ENCODE results near the gene CNST.
"Not testable (repeated sequence)": the region's sequence is repeated elsewhere in the genome, so short reads cannot be mapped to it uniquely, and the experiment has no call there.

CNST gene

DNA sequence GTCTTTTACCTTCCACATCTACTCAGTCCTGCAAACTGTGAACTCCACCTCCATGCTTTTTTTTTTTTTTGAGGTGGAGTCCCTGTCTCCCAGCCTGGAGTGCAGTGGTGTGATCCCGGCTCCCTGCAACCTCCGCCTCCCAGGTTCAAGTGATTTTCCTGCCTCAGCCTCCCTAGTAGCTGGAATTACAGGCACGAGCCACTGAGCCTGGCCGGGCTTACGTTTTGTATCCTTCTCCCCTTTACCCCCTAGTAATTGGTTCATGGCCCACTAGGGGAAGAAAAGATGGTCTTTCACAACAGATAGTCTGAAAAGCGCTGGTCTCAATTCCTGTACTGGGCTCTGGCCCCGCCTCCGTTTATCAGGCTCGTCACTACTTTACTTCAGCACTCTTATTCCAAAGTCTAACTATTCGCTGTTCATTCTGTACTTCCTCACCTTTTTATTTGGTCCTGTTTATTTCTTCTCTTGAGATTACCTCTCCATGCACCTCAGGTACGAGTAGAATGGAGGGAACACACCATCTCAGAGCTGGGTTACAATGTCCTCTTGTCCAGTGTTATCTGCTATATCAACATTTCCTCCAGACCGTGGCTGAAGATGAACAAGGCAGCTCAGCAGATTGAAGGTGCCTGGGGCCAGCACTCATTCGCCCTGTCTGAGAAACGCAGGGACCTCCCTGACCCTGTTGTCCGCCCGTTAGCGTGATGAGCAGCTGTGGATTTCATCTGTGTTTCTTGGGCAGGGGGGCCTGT, 16.2 kb downstream of the CNST start:
- TF ChIP-seq, protein P1, sequence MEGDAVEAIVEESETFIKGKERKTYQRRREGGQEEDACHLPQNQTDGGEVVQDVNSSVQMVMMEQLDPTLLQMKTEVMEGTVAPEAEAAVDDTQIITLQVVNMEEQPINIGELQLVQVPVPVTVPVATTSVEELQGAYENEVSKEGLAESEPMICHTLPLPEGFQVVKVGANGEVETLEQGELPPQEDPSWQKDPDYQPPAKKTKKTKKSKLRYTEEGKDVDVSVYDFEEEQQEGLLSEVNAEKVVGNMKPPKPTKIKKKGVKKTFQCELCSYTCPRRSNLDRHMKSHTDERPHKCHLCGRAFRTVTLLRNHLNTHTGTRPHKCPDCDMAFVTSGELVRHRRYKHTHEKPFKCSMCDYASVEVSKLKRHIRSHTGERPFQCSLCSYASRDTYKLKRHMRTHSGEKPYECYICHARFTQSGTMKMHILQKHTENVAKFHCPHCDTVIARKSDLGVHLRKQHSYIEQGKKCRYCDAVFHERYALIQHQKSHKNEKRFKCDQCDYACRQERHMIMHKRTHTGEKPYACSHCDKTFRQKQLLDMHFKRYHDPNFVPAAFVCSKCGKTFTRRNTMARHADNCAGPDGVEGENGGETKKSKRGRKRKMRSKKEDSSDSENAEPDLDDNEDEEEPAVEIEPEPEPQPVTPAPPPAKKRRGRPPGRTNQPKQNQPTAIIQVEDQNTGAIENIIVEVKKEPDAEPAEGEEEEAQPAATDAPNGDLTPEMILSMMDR (IDR thresholded peaks at IDR 0.05; ENCODE audit: low read depth, low read length) = no peak
- in situ Hi-C loops (cut with HindIII; ENCODE audit: low sequenced_read_pairs) = no loop called here
- H3K4me3 ChIP-seq (ENCODE audit: low read depth, low read length) = no peak overlapping the region
- DNase-seq (ENCODE audit: low read depth, low spot score) = no peak

DNA sequence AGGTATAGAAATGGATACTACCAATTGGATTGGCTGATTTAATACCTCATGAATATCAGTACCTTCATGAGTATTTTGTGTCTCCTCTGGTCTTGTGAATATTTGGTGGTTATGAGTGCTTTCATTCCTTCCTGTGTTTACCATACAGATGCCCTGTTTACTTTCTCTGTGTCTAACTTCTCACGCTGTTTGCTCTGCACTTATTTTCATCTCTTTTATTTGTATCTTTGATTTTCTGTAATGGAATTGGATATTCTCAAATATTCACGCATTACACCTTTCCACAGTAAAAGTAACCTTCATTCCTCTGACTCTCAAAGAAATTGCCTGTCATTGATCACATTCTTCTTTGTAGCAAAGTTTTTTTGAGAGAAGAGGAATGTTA, 16.8 kb downstream of the CNST start:
- DNase-seq (ENCODE audit: low read depth, low spot score) = no peak
- in situ Hi-C loops (cut with HindIII; ENCODE audit: low sequenced_read_pairs) = no loop called here
- TF ChIP-seq, protein P1 (IDR thresholded peaks at IDR 0.05; ENCODE audit: low read depth, low read length) = no peak
- H3K4me3 ChIP-seq (ENCODE audit: low read depth, low read length) = no peak overlapping the region

DNA sequence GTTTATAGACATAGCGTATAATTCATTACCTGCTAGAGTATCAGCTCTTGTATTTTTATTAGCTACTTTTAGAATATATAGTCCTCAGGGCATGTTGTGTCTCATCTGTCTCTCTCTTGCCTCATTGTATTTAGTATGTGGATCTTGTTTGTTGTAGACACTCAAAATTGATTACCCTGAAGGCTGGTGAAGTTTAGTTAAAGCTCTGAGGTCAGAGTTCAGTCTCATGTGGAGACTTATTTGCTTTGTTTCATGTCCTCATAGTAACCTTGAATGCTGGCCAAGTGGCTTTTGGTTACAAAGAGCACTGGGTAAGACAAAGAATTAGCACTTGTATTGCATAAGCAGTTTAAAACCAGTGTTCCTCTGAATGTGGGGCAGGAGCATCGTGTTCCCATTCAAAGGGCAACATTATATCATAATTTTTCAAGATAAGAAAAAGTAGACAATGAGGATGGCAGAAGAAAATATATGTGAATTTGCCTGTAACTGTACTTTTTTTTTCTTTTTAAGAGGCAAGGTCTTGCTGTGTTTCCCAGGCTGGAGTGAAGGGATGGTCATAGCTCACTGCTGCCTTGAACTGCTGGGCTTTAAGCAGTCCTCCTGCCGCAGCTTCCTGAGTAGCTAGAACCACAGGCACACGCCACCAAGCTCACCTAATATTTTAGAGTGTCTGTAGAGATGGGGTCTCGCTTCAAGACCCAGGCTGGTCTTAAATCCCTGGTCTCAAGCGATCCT, 17.4 kb downstream of the CNST start:
- DNase-seq (ENCODE audit: low read depth, low spot score) = peak; percentile 61
- TF ChIP-seq, protein P1 (IDR thresholded peaks at IDR 0.05; ENCODE audit: low read depth, low read length) = no peak
- in situ Hi-C loops (cut with HindIII; ENCODE audit: low sequenced_read_pairs) = no loop called here
- H3K4me3 ChIP-seq (ENCODE audit: low read depth, low read length) = no peak overlapping the region

DNA sequence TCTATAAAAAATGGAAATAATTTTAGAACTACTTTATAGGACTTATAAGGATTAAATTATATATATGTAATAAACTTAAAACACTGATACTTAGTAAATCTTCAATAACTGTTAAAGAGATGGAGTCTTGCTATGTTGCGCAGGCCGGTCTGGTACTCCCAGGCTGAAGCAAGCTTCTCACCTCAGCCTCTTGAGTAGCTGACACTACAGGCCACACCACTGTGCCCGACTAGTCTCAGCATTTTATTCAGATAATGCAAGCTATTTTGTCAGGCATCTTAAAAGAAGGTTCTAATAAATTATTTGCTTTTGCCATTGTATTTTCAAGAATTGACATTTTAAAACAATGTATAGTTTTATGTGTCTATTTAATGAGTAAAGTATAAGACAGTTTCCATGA, 20.8 kb downstream of the CNST start:
- in situ Hi-C loops (cut with HindIII; ENCODE audit: low sequenced_read_pairs) = no loop called here
- no peak for DNase-seq (ENCODE audit: low read depth, low spot score)
- TF ChIP-seq, protein P1 (IDR thresholded peaks at IDR 0.05; ENCODE audit: low read depth, low read length) = no peak

GRCh38 chr1:246587606-246588005, 21.4 kb downstream of the CNST start:
- TF ChIP-seq, protein P1 (IDR thresholded peaks at IDR 0.05; ENCODE audit: low read depth, low read length) = no peak
- in situ Hi-C loops (cut with HindIII; ENCODE audit: low sequenced_read_pairs) = no loop called here
- DNase-seq (ENCODE audit: low read depth, low spot score) = no peak
- H3K4me3 ChIP-seq (ENCODE audit: low read depth, low read length) = no peak overlapping the region

More for the DNA sequence above, 20.8 kb downstream of the CNST start:
- H3K4me3 ChIP-seq (ENCODE audit: low read depth, low read length) = no peak overlapping the region

DNA sequence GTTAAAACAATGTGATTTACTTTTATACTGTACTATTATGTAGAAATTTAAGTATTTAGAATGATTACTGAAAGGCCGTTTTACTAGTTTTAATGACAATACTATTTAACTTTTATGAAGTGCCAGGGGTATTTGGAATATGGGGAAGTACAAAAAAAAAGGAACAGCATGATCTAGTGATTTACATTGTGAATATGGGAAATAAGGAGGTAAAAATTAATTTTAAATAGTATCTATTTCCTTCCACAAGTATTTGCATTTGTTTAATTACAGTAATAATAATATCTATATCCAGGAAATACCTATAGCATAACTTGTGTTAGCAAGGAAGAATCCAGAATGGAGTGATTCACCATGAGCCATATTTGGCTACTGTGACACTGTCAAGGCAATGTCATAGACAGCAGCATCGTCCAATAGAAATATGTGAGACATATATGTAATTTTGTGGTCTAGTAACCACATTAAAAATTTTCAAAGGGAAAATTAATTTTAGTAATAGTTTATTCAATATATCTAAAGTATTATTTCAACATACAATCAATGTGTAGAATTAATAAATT, 22.0 kb downstream of the CNST start:
- DNase-seq (ENCODE audit: low read depth, low spot score) = no peak
- in situ Hi-C loops (cut with HindIII; ENCODE audit: low sequenced_read_pairs) = no loop called here
- no peak overlapping the region for H3K4me3 ChIP-seq (ENCODE audit: low read depth, low read length)
- TF ChIP-seq, protein P1 (IDR thresholded peaks at IDR 0.05; ENCODE audit: low read depth, low read length) = no peak

DNA sequence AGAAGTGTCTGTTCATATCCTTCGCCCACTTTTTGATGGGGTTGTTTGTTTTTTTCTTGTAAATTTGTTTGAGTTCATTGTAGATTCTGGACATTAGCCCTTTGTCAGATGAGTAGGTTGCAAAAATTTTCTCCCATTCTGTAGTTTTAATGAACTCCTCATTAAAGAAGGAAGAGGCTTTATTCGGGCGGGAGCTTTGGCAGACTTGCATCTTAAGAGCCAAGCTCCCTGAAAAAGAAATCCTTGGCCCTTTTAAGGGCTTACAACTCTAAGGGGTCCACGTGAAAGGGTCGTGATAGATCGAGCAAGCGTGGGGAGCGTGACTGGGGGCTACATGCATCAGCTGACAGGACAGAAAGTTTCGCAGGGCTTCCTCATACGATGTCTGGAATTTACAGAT, 23.7 kb downstream of the CNST start:
- DNase-seq (ENCODE audit: low read depth, low spot score); in situ Hi-C loops (cut with HindIII; ENCODE audit: low sequenced_read_pairs): not testable (repeated sequence)

More for the DNA sequence above, 23.7 kb downstream of the CNST start:
- not testable (repeated sequence) for H3K4me3 ChIP-seq (ENCODE audit: low read depth, low read length)

All from astrocyte of the spinal cord (primary cell).